IPS DF 19.7 (cell line): Measurements from ENCODE around the gene HPSE2.
"Not testable (repeated sequence)": the region's sequence is repeated elsewhere in the genome, so short reads cannot be mapped to it uniquely, and the experiment has no call there.

Source experiments
- DNase-seq: peaks from one replicate; pipeline ENCODE4 v3.0.0-alpha.2; 2013; ENCODE audit warnings: low read depth, low spot score

Gene HPSE2

GRCh38 chr10:99161165-99161564, 74.5 kb downstream of the HPSE2 start:
- DNase-seq, result no peak

GRCh38 chr10:99143651-99144050, 92.0 kb downstream of the HPSE2 start:
- DNase-seq, result no peak

- DNase-seq, result no peak
These were observed 92.6 kb downstream of the HPSE2 start for GRCh38 chr10:99143011-99143410.

- DNase-seq, result not testable (repeated sequence)
These were observed 102.8 kb downstream of the HPSE2 start for GRCh38 chr10:99132897-99133296.

DNA sequence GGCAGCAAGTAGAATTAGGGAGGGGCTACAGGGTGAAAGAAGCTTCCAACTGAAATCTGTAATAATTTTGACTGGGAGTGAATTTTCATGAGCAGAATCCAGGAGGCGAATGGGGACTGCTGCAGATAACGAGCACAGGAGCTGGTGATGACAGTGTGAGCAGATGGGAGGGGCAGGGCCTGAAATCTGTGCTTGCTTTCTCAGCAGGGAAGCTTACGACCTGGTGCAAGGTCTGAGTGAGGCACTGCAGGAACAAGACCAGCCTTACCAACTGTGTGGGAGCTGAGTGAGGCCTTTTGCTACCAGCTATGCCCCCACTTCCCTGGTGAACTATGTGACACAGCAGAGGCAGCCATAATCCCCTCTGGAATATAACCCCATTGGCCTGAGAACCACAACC, 109.8 kb downstream of the HPSE2 start:
- DNase-seq, result no peak

DNA sequence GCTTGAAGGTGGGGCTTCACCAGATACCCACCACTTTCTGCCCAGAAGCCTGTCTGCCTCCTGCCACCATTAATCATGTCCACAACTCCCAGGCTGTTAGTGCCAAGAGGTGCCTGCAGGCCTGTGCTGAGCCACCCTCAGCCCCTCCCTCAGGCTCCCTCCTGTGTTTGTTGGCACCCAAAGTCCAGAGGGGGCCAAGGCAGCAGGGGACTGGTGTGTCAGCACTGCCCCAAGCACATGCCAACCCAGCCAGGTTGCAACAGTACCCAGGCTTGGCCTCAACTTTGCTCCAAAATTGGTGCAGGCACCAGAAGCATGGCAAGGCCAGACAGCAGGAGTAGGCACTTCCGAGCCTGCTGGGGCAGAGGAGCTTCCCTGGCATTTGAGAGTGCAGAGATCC, 111.3 kb downstream of the HPSE2 start:
- DNase-seq, result no peak

GRCh38 chr10:99123851-99124250, 111.8 kb downstream of the HPSE2 start:
- no peak for DNase-seq

GRCh38 chr10:99123336-99123735, 112.3 kb downstream of the HPSE2 start:
- no peak for DNase-seq

- no peak for DNase-seq
These were observed 116.3 kb downstream of the HPSE2 start for GRCh38 chr10:99119258-99119748.

DNA sequence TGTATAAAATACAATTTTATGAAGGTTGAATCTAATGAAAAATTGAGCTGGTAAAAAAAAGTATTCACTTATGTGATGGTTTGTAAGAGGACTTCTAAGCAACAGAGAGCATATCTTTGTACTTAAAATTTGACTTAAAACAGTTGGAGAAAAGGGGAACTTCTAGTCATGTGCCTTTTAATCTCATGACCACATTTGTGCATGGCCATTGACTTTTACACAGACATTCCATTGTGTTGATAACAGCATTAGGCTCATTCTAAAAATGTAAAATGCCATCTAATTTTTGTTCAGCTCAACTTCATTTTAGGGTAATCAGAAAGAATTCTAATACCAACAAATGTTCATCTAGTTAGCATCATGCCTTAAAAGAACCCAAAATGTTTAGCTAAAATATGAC, 119.9 kb downstream of the HPSE2 start:
- no peak for DNase-seq

- no peak for DNase-seq
These were observed 150.3 kb downstream of the HPSE2 start for GRCh38 chr10:99085358-99085757.

DNA sequence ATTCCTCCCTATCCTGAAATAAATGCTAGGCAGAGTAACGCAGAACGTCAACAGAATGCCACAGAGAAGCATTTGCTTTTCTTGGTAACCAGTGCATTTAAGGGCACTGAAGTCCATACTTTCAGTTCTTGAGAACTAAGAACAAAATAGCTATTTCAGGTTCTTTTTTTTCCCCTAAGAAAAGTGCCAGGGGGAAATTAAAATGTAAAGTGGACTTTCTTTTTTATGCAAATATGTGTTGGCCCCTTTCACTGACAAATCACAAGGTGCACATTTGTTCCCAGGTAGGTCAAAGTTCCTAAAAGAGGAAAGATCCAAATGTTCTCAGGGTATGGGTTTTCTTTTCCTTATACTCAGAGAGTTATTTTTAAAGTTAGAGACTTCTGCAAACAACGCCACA, 151.5 kb downstream of the HPSE2 start:
- no peak for DNase-seq

DNA sequence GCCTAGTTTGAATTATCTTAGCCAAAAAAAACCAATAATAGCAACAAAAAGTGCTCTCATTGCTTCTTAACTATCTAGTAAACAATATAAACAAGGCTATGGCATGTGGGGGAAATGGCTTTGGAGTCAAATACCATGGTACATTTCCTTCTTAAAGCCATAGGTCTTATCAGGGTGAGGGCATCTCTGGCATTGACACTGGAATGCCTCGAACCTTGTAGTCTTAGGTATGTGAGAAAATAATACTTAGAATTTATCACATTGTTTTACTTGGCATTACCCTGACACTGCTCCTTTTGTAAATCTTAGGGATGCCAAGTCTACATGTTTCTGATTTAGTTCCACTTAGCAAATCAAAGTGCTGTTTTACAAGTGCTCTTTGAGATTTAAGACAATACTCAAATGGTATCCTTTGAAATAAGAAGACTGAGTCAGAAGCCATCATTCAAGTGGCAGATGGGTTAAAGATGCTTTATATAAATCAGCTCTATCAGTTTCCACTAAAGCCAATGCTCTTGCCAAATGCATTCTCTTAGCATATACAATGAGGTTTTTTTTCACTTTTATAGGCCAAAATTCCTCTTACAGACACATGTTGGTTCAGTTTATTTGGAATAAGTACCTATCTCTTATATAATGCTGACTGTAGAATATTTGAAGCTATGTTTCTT, 155.2 kb downstream of the HPSE2 start:
- DNase-seq, result no peak

DNA sequence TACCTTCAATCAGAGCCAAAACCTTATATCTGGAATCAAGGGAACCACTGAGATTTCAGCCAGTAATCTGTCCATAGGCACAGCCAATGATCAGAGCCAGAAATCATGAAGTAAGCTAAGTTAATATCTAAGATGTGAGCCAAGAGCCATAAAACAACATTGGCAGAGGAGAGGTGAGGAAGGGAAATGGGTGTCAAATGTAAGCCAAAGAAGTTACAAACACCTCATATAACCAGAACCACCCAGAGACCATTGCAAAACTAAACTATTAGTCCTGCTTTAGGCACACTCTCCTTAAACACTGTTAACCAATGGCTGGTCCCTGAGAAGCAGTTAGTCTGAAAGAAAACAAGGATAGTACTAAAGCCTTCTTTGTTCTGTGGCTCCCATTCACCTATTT, 173.1 kb downstream of the HPSE2 start:
- no peak for DNase-seq

DNA sequence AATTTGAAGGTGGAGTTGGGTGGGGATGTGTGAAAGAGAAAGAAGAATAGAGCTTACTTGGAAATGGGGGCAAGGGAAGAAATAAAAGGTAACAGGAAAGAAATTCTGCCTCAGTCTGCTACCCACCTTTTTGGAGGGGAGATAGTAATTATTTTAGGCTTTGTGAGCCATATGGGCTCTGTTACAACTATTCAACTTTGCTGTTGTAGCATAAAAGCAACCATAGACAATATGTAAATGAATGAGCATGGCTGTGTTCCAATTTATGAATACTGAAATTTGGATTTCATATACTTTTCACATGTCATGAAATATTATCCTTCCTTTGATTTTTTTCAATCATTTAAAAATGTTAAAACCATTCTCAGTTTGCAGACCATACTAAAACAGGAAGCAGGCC, 176.9 kb downstream of the HPSE2 start:
- DNase-seq, result no peak

GRCh38 chr10:99057936-99058690, 177.5 kb downstream of the HPSE2 start:
- no peak for DNase-seq

DNA sequence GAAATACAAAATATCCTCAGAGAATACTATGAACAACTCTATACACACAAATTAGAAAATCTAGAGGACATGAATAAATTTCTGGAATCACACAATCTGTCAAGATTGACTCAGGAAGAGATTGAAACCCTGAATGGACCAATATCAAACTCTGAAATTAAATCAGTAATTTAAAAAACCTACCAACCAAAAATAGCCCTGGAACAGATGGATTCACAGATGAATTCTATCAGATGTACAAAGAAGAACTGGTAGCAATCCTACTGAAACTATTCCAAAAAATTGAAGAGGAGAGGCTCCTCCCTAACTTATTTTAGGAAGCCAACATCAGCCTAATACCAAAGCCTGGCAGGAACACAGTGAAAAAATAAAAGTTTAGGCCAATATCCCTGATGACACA, 190.0 kb downstream of the HPSE2 start:
- no peak for DNase-seq

DNA sequence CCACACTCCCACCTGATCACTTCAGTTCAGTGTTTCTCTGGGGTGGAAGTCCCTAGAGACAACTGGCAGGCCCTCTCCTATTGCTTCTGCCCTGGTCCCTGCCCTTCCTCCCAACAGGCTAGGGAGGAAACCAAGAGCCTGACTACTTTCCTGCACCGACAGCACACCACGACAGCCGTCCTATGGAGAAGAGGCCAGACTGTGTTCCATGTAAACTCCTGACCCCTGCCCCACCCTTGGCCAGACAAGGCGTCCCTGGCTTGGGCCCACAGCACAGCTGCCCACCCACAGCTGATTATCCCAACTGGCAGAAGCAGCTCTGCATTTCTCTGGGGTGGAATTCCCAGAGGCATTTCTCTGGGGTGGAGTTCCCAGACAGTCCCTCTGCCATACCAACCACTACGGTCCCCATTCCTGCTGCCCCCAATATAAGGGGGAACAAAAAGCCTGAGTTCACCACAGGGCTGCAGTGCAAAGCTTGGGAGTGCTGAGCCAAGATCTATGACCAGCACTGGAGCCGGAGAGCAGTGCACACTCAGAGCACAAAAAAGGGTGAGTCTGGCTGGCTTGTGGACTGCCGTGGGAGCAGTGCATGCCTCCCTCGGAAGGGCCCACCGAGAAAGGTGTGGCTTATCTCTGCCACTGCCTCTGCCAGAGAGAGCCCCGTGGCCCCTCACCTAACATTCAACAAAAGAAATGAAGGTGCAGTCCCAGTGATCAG, 193.4 kb downstream of the HPSE2 start:
- no peak for DNase-seq

DNA sequence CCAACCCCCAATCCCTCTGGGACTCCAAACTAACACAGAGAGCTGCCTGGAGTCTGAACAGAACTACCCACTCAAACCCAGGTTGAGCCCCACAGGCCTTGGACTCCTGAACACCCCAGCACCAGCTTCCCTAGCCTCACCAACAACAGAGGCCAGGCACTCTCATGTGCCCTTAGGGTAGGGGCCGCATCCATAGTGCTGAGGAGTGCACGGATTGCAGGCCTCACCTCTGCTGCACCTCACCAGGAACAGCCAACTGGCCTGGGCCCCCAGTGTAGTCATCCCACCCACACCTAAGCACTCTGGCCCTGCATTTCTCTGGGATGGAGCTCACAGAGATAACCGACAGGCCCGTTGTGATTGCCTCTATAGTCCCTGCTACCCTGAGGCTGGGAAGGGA, 194.2 kb downstream of the HPSE2 start:
- no peak for DNase-seq

GRCh38 chr10:99013885-99014284, 221.8 kb downstream of the HPSE2 start:
- no peak for DNase-seq

- no peak for DNase-seq
These were observed 225.4 kb downstream of the HPSE2 start for GRCh38 chr10:99010286-99010685.

- DNase-seq, result no peak
These were observed 227.6 kb downstream of the HPSE2 start for GRCh38 chr10:99008054-99008453.

DNA sequence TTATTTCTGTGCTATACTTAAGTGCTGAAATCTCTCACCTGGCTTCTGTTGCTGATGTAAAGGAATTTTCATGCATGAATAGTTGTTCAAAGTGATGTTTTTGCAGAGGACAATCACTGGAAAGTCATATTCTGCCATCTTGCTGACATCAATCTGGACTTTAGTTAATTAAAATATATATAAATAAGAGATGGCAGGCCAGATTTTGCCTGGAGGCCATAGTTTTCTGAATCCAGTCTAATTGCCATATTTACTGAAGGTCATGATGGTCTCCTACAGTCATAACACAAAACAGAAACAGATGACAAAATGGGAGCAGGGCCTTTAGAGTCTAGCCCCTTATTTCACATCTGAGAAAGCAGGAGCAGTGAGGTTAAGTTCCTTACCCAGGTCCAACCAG, 228.2 kb downstream of the HPSE2 start:
- DNase-seq, result no peak
